ENCODE data around the gene LRRC18.

GRCh38 chr10:48974510-48975156 is 35.0 kb upstream of the LRRC18 start:
- TF ChIP-seq EP300 (IDR thresholded peaks at IDR 0.05) (no peak), POLR2A (IDR thresholded peaks at IDR 0.05) (no peak), CTCF (IDR thresholded peaks at IDR 0.05) (no peak), POLR2AphosphoS5 (IDR thresholded peaks at IDR 0.05) (no peak)

Data from sigmoid colon (tissue), 4 donors.